PFSK-1 (cell line): ENCODE data around the gene PIP5KL1.
A peak's percentile ranks its signal among the peaks of the same experiment; 100 is the strongest.

Experiments used
- POLR2AphosphoS5 ChIP-seq: IDR thresholded peaks from 2 replicates; pipeline ENCODE4 v1.6.1; 2012; ENCODE audit warnings: low read depth, mild to moderate bottlenecking, control low read depth, low read length, moderate library complexity
- SIN3A ChIP-seq: IDR thresholded peaks from 2 replicates; pipeline ENCODE4 v1.6.1; 2012; ENCODE audit warnings: mild to moderate bottlenecking, low read length, moderate library complexity, borderline replicate concordance; ENCODE audit not compliant: insufficient read depth
- TAF1 ChIP-seq: IDR thresholded peaks from 2 replicates; pipeline ENCODE4 v1.6.1; 2012; ENCODE audit warnings: low read length, control low read depth, borderline replicate concordance; ENCODE audit not compliant: insufficient read depth
- TF ChIP-seq, protein P1 (sequence below), 2 experiments: IDR thresholded peaks; 2 replicates each; pipeline versions ENCODE4 v1.6.1 to v1.8.0; 2011 to 2012; ENCODE audit warnings: low read depth in 2 of 2, low read length in 2 of 2, control low read depth in 1 of 2, inconsistent platforms in 1 of 2, mild to moderate bottlenecking in 1 of 2, moderate library complexity in 1 of 2; ENCODE audit not compliant: insufficient read depth in 1 of 2

DNA sequence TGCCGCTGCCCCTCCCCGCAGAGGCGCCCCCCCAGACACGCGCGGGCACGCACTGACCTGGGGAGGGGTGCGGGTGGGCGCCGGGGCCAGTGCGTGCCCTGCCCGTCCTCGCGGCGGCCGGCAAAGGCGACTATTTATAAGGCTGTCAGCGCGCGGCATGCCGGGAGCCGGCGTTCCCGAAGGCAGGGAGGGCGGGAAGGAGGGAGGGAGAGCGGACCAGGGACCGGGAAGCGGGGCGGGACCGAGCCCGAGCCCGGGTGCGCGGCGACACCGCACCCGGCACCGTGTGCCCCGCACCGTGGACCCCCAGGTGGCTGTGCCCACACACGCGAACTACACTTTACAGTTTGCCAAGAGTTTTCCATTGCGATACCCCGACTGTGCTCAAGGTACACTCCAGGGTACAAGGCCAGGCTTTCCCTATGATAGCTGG is 53.0 kb downstream of the PIP5KL1 start, which contains the start of gene AK1:
- peak; percentile 85 for TF ChIP-seq POLR2AphosphoS5
- TF ChIP-seq, protein P1, sequence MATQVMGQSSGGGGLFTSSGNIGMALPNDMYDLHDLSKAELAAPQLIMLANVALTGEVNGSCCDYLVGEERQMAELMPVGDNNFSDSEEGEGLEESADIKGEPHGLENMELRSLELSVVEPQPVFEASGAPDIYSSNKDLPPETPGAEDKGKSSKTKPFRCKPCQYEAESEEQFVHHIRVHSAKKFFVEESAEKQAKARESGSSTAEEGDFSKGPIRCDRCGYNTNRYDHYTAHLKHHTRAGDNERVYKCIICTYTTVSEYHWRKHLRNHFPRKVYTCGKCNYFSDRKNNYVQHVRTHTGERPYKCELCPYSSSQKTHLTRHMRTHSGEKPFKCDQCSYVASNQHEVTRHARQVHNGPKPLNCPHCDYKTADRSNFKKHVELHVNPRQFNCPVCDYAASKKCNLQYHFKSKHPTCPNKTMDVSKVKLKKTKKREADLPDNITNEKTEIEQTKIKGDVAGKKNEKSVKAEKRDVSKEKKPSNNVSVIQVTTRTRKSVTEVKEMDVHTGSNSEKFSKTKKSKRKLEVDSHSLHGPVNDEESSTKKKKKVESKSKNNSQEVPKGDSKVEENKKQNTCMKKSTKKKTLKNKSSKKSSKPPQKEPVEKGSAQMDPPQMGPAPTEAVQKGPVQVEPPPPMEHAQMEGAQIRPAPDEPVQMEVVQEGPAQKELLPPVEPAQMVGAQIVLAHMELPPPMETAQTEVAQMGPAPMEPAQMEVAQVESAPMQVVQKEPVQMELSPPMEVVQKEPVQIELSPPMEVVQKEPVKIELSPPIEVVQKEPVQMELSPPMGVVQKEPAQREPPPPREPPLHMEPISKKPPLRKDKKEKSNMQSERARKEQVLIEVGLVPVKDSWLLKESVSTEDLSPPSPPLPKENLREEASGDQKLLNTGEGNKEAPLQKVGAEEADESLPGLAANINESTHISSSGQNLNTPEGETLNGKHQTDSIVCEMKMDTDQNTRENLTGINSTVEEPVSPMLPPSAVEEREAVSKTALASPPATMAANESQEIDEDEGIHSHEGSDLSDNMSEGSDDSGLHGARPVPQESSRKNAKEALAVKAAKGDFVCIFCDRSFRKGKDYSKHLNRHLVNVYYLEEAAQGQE (IDR thresholded peaks at IDR 0.05; ENCODE audit: insufficient read depth in 1 of 2, low read depth in 2 of 2, low read length in 2 of 2): no peak
- no peak for TF ChIP-seq TAF1
- no peak for TF ChIP-seq SIN3A
